Endothelial cell of umbilical vein (primary cell): ENCODE measurements around the gene LMO1. TPM values are rescaled to one million over a fixed set of nuclear protein-coding genes. Genes with fewer than 3 reads are reported as not detected.

ENCODE experiments used
- BruUV-seq: library from RNA; stranded (reverse); fragments of 400-500 nt; replicated peaks from 2 replicates; lab custom pipeline; 2021; lab: Mats Ljungman, UMichigan
- CTCF ChIA-PET: fragments of 300-600, 350-600 bp; sonication (Branson Sonifier 250); formaldehyde crosslinking; loops from one replicate; lab custom pipeline; 2021; ENCODE audit warnings: antibody characterized with exemption, inconsistent platforms; lab: Charles Lee
- POLR2A ChIA-PET: fragments of 300-600, 350-600 bp; sonication (Branson Sonifier 250); formaldehyde crosslinking; loops from one replicate; lab custom pipeline; 2021; ENCODE audit warnings: antibody characterized with exemption, inconsistent platforms; lab: Charles Lee
- DNase-seq: peaks from one replicate; pipeline ENCODE4 v3.0.0-alpha.2; 2011; ENCODE audit warnings: low read depth, low spot score
- FAIRE-seq: peaks from 2 replicates; lab custom pipeline; 2011; peaks lifted over from hg19 to GRCh38; lab: Jason Lieb, UNC
- H2AFZ ChIP-seq: 2 replicates; pipeline ENCODE4 v1.6.0; 2012; ENCODE audit warnings: low read depth, low read length, control low read depth, inconsistent platforms
- H3K27ac ChIP-seq: 2 replicates; pipeline ENCODE4 v1.5.1; 2011; ENCODE audit warnings: low read depth, mild to moderate bottlenecking, control low read depth, low read length, moderate library complexity; ENCODE audit not compliant: insufficient read depth
- H3K27me3 ChIP-seq, 2 experiments: 2 replicates each; pipeline versions ENCODE4 v1.6.0 to v1.6.1; 2011; ENCODE audit warnings: low read length in 2 of 2, mixed read lengths in 1 of 2; ENCODE audit not compliant: control insufficient read depth in 2 of 2, insufficient read depth in 2 of 2
- H3K36me3 ChIP-seq, 2 experiments: 2 replicates in 1 of 2; 3 replicates in 1 of 2; pipeline ENCODE4 v1.5.1; 2011; ENCODE audit warnings: low read length in 2 of 2, mild to moderate bottlenecking in 1 of 2, moderate library complexity in 1 of 2; ENCODE audit not compliant: control insufficient read depth in 2 of 2, insufficient read depth in 2 of 2; ENCODE audit errors: extremely low read depth in 1 of 2
- H3K4me1 ChIP-seq: 3 replicates; pipeline ENCODE4 v1.5.1; 2011; ENCODE audit warnings: mild to moderate bottlenecking, low read length; ENCODE audit not compliant: control insufficient read depth, insufficient read depth; ENCODE audit errors: extremely low read depth
- H3K4me2 ChIP-seq: 2 replicates; pipeline ENCODE4 v1.6.1; 2011; ENCODE audit warnings: low read length, control low read depth, mixed read lengths; ENCODE audit not compliant: insufficient read depth
- H3K4me3 ChIP-seq, 3 experiments: fragments of 200-600 bp in 1 of 3; sonication (generic), shearing (Covaris generic) in 1 of 3; replicated peaks in 1 of 3; 2 replicates each; pipeline ENCODE4 v1.5.1; 2011 to 2016; ENCODE audit warnings: control low read depth in 3 of 3, low read length in 3 of 3, mild to moderate bottlenecking in 2 of 3, inconsistent platforms in 1 of 3, low read depth in 1 of 3, moderate library complexity in 1 of 3; ENCODE audit not compliant: insufficient read depth in 1 of 3
- H3K79me2 ChIP-seq: 2 replicates; pipeline ENCODE4 v1.6.0; 2012; ENCODE audit warnings: low read length, inconsistent platforms; ENCODE audit not compliant: control insufficient read depth, insufficient read depth
- H3K9ac ChIP-seq: replicated peaks from 2 replicates; pipeline ENCODE3; 2011; ENCODE audit warnings: low read length, control low read depth; ENCODE audit not compliant: insufficient read depth; ENCODE audit errors: extremely low read depth
- H3K9me1 ChIP-seq: replicated peaks from 3 replicates; pipeline ENCODE4 v1.6.0; 2011; ENCODE audit warnings: mild to moderate bottlenecking, low read length; ENCODE audit not compliant: control insufficient read depth, insufficient read depth; ENCODE audit errors: extremely low read depth
- H3K9me3 ChIP-seq: replicated peaks from 2 replicates; pipeline ENCODE4 v1.5.1; 2012; ENCODE audit warnings: low read length, inconsistent platforms; ENCODE audit not compliant: control insufficient read depth, insufficient read depth
- H4K20me1 ChIP-seq: replicated peaks from 2 replicates; pipeline ENCODE3; 2011; ENCODE audit warnings: mild to moderate bottlenecking, low read length; ENCODE audit not compliant: control insufficient read depth, insufficient read depth; ENCODE audit errors: extremely low read depth
- CTCF ChIP-seq, 2 donors: IDR thresholded peaks; 1 replicate in 1 of 2; 2 replicates in 1 of 2; pipeline ENCODE4 v1.5.1; 2011; ENCODE audit warnings: low read length in 2 of 2, mild to moderate bottlenecking in 2 of 2, moderate library complexity in 2 of 2, control low read depth in 1 of 2, inconsistent platforms in 1 of 2, low read depth in 1 of 2; ENCODE audit not compliant: insufficient read depth in 1 of 2; ENCODE audit errors: extremely low read depth in 1 of 2
- EZH2 ChIP-seq: IDR thresholded peaks from 2 replicates; pipeline ENCODE4 v1.6.1; 2012; ENCODE audit warnings: borderline replicate concordance, low read depth, mild to moderate bottlenecking, moderate library complexity, low read length, inconsistent platforms; ENCODE audit not compliant: severe bottlenecking
- FOS ChIP-seq: IDR thresholded peaks from 2 replicates; pipeline ENCODE4 v1.6.1; 2011; ENCODE audit warnings: mild to moderate bottlenecking, low read length, moderate library complexity, borderline replicate concordance; ENCODE audit not compliant: insufficient read depth
- GATA2 ChIP-seq: IDR thresholded peaks from 2 replicates; pipeline ENCODE4 v1.7.0; 2011; ENCODE audit warnings: low read depth, mild to moderate bottlenecking, moderate library complexity, mixed read lengths, low read length; ENCODE audit not compliant: insufficient read length, insufficient read depth
- JUN ChIP-seq: IDR thresholded peaks from 2 replicates; pipeline ENCODE4 v1.6.1; 2011; ENCODE audit warnings: borderline replicate concordance, low read depth; ENCODE audit not compliant: insufficient read length, insufficient read depth
- MAX ChIP-seq: IDR thresholded peaks from 2 replicates; pipeline ENCODE4 v1.6.1; 2011; ENCODE audit not compliant: insufficient read depth, insufficient read length
- MYC ChIP-seq: IDR thresholded peaks from one replicate; pipeline ENCODE4 v1.6.1; 2011; ENCODE audit warnings: mild to moderate bottlenecking, low read depth, low read length
- POLR2A ChIP-seq: IDR thresholded peaks from 2 replicates; pipeline ENCODE4 v1.6.1; 2012; ENCODE audit warnings: low read depth, mild to moderate bottlenecking, control low read depth, low read length
- POLR2AphosphoS5 ChIP-seq: IDR thresholded peaks from 2 replicates; pipeline ENCODE4 v1.6.1; 2012; ENCODE audit warnings: low read depth, mild to moderate bottlenecking, control low read depth, low read length, moderate library complexity; ENCODE audit not compliant: insufficient read depth
- dilution Hi-C: fragments of 300-500 bp; cut with MboI; formaldehyde crosslinking; loops from one replicate; pipeline ENCODE4 v1.15.0; 2019; ENCODE audit warnings: low sequenced_read_pairs; ENCODE audit not compliant: extremely low pct_ligation_motif_present
- intact Hi-C: fragments of 100-400 bp; cut with micrococcal nuclease; formaldehyde crosslinking; loops from one replicate; pipeline ENCODE4 v1.10.0; 2022
- polyA plus RNA-seq, 4 experiments: library from polyadenylated mRNA; depleted of rRNA in 3 of 4; stranded (reverse) in 3 of 4; unstranded in 1 of 4; fragments of >200 nt; gene quantifications; 2 replicates each; pipeline versions ENCODE4 v1.2.1 to v1.2.3, GENCODE V29; 2011 to 2012; ENCODE audit warnings: missing spikeins in 1 of 4
- total RNA-seq: library from RNA; stranded (reverse); gene quantifications from 2 replicates; pipeline ENCODE4 v1.2.3, GENCODE V29; 2021

The LMO1 gene
- total and polyA plus RNA-seq, 2 donors (not counting 3 experiments of a cell fraction or from before 2014, with no cell fraction given) = not detected

GRCh38 chr11:8230178-8230859 is 33.4 kb downstream of the LMO1 start:
- no peaks in the 10 kb centered on the region for H3K79me2 ChIP-seq
- FAIRE-seq = no peak
- BruUV-seq = no TSS peak
- CTCF ChIA-PET = interaction anchor here (1.0 to 4.6 kb wide), 5 partner anchors 9 to 337 kb away, joined by 3 to 26 read pairs (median 5); partner anchors contain the start of gene LMO1
- no peaks in the 10 kb centered on the region for H3K9me1 ChIP-seq
- no peaks in the 10 kb centered on the region for H3K9me3 ChIP-seq
- no peak overlapping the region for H3K9ac ChIP-seq
- no peak overlapping the region for H3K4me2 ChIP-seq
- no peak overlapping the region for H3K27ac ChIP-seq
- H3K27me3 ChIP-seq = peaks cover 0 to 3% of the 10 kb centered on the region in 2 experiments
- H4K20me1 ChIP-seq = no peaks in the 10 kb centered on the region
- no peak overlapping the region for H3K4me3 ChIP-seq
- H2AFZ ChIP-seq = no peak overlapping the region
- no peak for DNase-seq
- no peaks in the 10 kb centered on the region for H3K4me1 ChIP-seq
- intact Hi-C loops = no loop called here
- TF ChIP-seq MYC (no peak), POLR2AphosphoS5 (no peak), EZH2 (no peak), JUN (no peak), GATA2 (no peak), CTCF (IDR thresholded peaks at IDR 0.05; ENCODE audit: extremely low read depth in 1 of 2, insufficient read depth in 1 of 2, low read depth in 1 of 2, low read length in 2 of 2) (no peak), MAX (no peak), FOS (no peak), POLR2A (no peak)
- H3K36me3 ChIP-seq = no peaks in the 10 kb centered on the region
- POLR2A ChIA-PET = no interaction called here
- dilution Hi-C loops = no loop called here
